H9 (cell line): ENCODE measurements around the gene DDX20. TPM values are rescaled to one million over a fixed set of nuclear protein-coding genes. Genes with fewer than 3 reads are reported as not detected.

ENCODE experiments used
- DNase-seq: peaks from one replicate; pipeline ENCODE4 v3.0.0-alpha.2; 2017
- H2AFZ ChIP-seq: one replicate; pipeline ENCODE4 v1.6.1; 2013; ENCODE audit warnings: mild to moderate bottlenecking, low read length, control low read depth, moderate library complexity
- H2AK5ac ChIP-seq: 2 replicates; pipeline ENCODE4 v1.6.1; 2013; ENCODE audit warnings: low read length, control low read depth, mixed read lengths; ENCODE audit not compliant: insufficient read length
- H2BK120ac ChIP-seq: one replicate; pipeline ENCODE4 v1.6.1; 2013; ENCODE audit warnings: low read depth, mild to moderate bottlenecking, low read length, control low read depth, inconsistent platforms; ENCODE audit not compliant: poor library complexity, severe bottlenecking
- H2BK12ac ChIP-seq: 2 replicates; pipeline ENCODE4 v1.6.1; 2013; ENCODE audit warnings: low read length, control low read depth, mixed read lengths, low read depth; ENCODE audit not compliant: insufficient read length
- H2BK15ac ChIP-seq: 2 replicates; pipeline ENCODE4 v1.6.1; 2013; ENCODE audit warnings: low read depth, low read length, control low read depth
- H2BK20ac ChIP-seq: one replicate; pipeline ENCODE4 v1.6.1; 2013; ENCODE audit warnings: low read depth, mild to moderate bottlenecking, low read length, control low read depth, inconsistent platforms; ENCODE audit not compliant: poor library complexity, severe bottlenecking
- H2BK5ac ChIP-seq: 2 replicates; pipeline ENCODE4 v1.6.1; 2013; ENCODE audit warnings: low read length, control low read depth, mixed read lengths; ENCODE audit not compliant: insufficient read length
- H3K14ac ChIP-seq: 2 replicates; pipeline ENCODE4 v1.6.1; 2013; ENCODE audit warnings: low read length, control low read depth; ENCODE audit not compliant: insufficient read depth
- H3K18ac ChIP-seq: 2 replicates; pipeline ENCODE4 v1.6.1; 2013; ENCODE audit warnings: low read depth, mild to moderate bottlenecking, mixed read lengths, low read length, control low read depth; ENCODE audit not compliant: insufficient read length
- H3K23ac ChIP-seq: 2 replicates; pipeline ENCODE4 v1.6.1; 2013; ENCODE audit warnings: low read length, control low read depth, mixed read lengths, low read depth; ENCODE audit not compliant: insufficient read length
- H3K23me2 ChIP-seq: 2 replicates; pipeline ENCODE4 v1.6.1; 2013; ENCODE audit warnings: low read depth, mild to moderate bottlenecking, mixed read lengths, low read length, control low read depth; ENCODE audit not compliant: insufficient read length, poor library complexity, severe bottlenecking
- H3K27ac ChIP-seq: 2 replicates; pipeline ENCODE4 v1.5.1; 2013; ENCODE audit warnings: low read length, control low read depth, mixed read lengths, low read depth; ENCODE audit not compliant: insufficient read length
- H3K27me3 ChIP-seq: 2 replicates; pipeline ENCODE4 v1.6.1; 2013; ENCODE audit warnings: low read length, control low read depth, inconsistent platforms; ENCODE audit not compliant: insufficient read depth
- H3K4ac ChIP-seq: 2 replicates; pipeline ENCODE4 v1.6.1; 2013; ENCODE audit warnings: low read depth, mild to moderate bottlenecking, control low read depth, inconsistent platforms, low read length, moderate library complexity
- H3K4me1 ChIP-seq: 2 replicates; pipeline ENCODE4 v1.6.1; 2013; ENCODE audit warnings: low read length, control low read depth, inconsistent platforms; ENCODE audit not compliant: insufficient read depth
- H3K4me2 ChIP-seq: 2 replicates; pipeline ENCODE4 v1.6.1; 2013; ENCODE audit warnings: low read length, control low read depth, mixed read lengths; ENCODE audit not compliant: insufficient read length, insufficient read depth
- H3K56ac ChIP-seq: 2 replicates; pipeline ENCODE4 v1.6.1; 2013; ENCODE audit warnings: low read depth, mild to moderate bottlenecking, mixed read lengths, low read length, control low read depth; ENCODE audit not compliant: insufficient read length
- H3K79me1 ChIP-seq: 2 replicates; pipeline ENCODE4 v1.6.1; 2013; ENCODE audit warnings: low read depth, mild to moderate bottlenecking, moderate library complexity, low read length, control low read depth, inconsistent platforms; ENCODE audit not compliant: insufficient read depth, poor library complexity, severe bottlenecking
- H3K79me2 ChIP-seq: 2 replicates; pipeline ENCODE4 v1.6.1; 2013; ENCODE audit warnings: low read length, control low read depth, inconsistent platforms; ENCODE audit not compliant: insufficient read depth
- H3K9ac ChIP-seq: 2 replicates; pipeline ENCODE4 v1.6.1; 2013; ENCODE audit warnings: low read length, control low read depth, mixed read lengths; ENCODE audit not compliant: insufficient read length; ENCODE audit errors: extremely low read depth
- H3K9me3 ChIP-seq: one replicate; pipeline ENCODE4 v1.6.1; 2013; ENCODE audit warnings: low read depth, low read length, inconsistent platforms; ENCODE audit not compliant: control insufficient read depth
- H3T11ph ChIP-seq: one replicate; pipeline ENCODE4 v1.6.1; 2013; ENCODE audit warnings: mild to moderate bottlenecking, low read length, control low read depth, inconsistent platforms
- H4K20me1 ChIP-seq: one replicate; pipeline ENCODE4 v1.6.1; 2013; ENCODE audit not compliant: control insufficient read depth, insufficient read length, insufficient read depth
- H4K5ac ChIP-seq: 2 replicates; pipeline ENCODE4 v1.6.1; 2013; ENCODE audit warnings: low read depth, mild to moderate bottlenecking, mixed read lengths, low read length, control low read depth; ENCODE audit not compliant: insufficient read length
- H4K8ac ChIP-seq: replicated peaks from 2 replicates; pipeline ENCODE4 v1.6.1; 2013; ENCODE audit warnings: low read length, control low read depth, mixed read lengths, low read depth; ENCODE audit not compliant: insufficient read length
- H4K91ac ChIP-seq: 2 replicates; pipeline ENCODE4 v1.6.1; 2013; ENCODE audit warnings: low read depth, mild to moderate bottlenecking, moderate library complexity, mixed read lengths, low read length, control low read depth; ENCODE audit not compliant: insufficient read length
- H3K27ac Mint-ChIP-seq, 3 experiments: 2 replicates in 2 of 3; 3 replicates in 1 of 3; pipeline ENCODE4 v1.8.0; 2020 to 2021; ENCODE audit warnings: mixed read lengths in 3 of 3, mild to moderate bottlenecking in 1 of 3, moderate library complexity in 1 of 3
- H3K27me3 Mint-ChIP-seq: 2 replicates; pipeline ENCODE4 v1.8.0; 2021; ENCODE audit warnings: low read depth, mild to moderate bottlenecking, moderate library complexity, mixed read lengths
- H3K36me3 Mint-ChIP-seq, 3 experiments: 2 replicates in 2 of 3; 3 replicates in 1 of 3; pipeline ENCODE4 v1.8.0; 2020 to 2021; ENCODE audit warnings: low read depth in 3 of 3, mixed read lengths in 3 of 3; ENCODE audit not compliant: insufficient read depth in 1 of 3
- H3K4me1 Mint-ChIP-seq, 2 experiments: 2 replicates each; pipeline ENCODE4 v1.8.0; 2020; ENCODE audit warnings: mixed read lengths in 2 of 2
- H3K4me3 Mint-ChIP-seq, 2 experiments: 2 replicates in 1 of 2; 3 replicates in 1 of 2; pipeline ENCODE4 v1.8.0; 2020 to 2021; ENCODE audit warnings: mild to moderate bottlenecking in 2 of 2, mixed read lengths in 2 of 2, moderate library complexity in 1 of 2
- H3K9me3 Mint-ChIP-seq, 2 experiments: 2 replicates in 1 of 2; 3 replicates in 1 of 2; pipeline ENCODE4 v1.8.0; 2020; ENCODE audit warnings: mild to moderate bottlenecking in 2 of 2, mixed read lengths in 2 of 2, moderate library complexity in 1 of 2
- CTCF ChIP-seq: fragments of 200-600 bp; sonication (generic); conservative IDR thresholded peaks from 3 replicates; pipeline ENCODE4 v1.8.0; 2021; ENCODE audit warnings: antibody characterized with exemption, mild to moderate bottlenecking
- WGBS: extraction: QIAGEN DNeasy Blood & Tissue Kit; methylation state at CpG from one replicate; pipeline ENCODE4 v1.1.7; 2013; ENCODE audit warnings: missing lambda C conversion rate, low lambda C conversion rate, mixed read lengths; ENCODE audit not compliant: insufficient read length; ENCODE audit errors: extremely low coverage; 5-methylcytosine and 5-hydroxymethylcytosine counted together
- total RNA-seq: library from RNA; stranded (reverse); gene quantifications from 2 replicates; pipeline ENCODE4 v1.2.1, GENCODE V29; 2021

DDX20 gene
- total RNA-seq, 1 experiment from 2014 or later, result 38.3 TPM

- H3K4me2 ChIP-seq, result no peak overlapping the region
- Mint-ChIP-seq H3K4me1 (peaks cover 12% of the 10 kb centered on the region in 2 experiments), H3K27ac (no peak overlapping the region), H3K9me3 (no peaks in the 10 kb centered on the region), H3K4me3 (no peak overlapping the region), H3K36me3 (no peaks in the 10 kb centered on the region), H3K27me3 (no peaks in the 10 kb centered on the region)
- no peak overlapping the region for H2BK120ac ChIP-seq
- H4K91ac ChIP-seq, result no peak overlapping the region
- WGBS, result no CpG with 5 or more reads among the region's 5 CpGs
- no peaks in the 10 kb centered on the region for H4K20me1 ChIP-seq
- no peak overlapping the region for H2AFZ ChIP-seq
- no peak overlapping the region for H3K56ac ChIP-seq
- no peak overlapping the region for H4K8ac ChIP-seq
- H3K14ac ChIP-seq, result no peak overlapping the region; the same call in 1 of the 2 replicates
- no peaks in the 10 kb centered on the region for H3K27me3 ChIP-seq
- no peak for DNase-seq
- H3K23me2 ChIP-seq, result no peaks in the 10 kb centered on the region
- H3K9me3 ChIP-seq, result peaks cover 3% of the 10 kb centered on the region
- no peak overlapping the region for H3K23ac ChIP-seq
- H2BK15ac ChIP-seq, result no peak overlapping the region
- H3K79me2 ChIP-seq, result no peaks in the 10 kb centered on the region; the same call in 1 of the 2 replicates
- H2BK12ac ChIP-seq, result no peak overlapping the region
- H3K9ac ChIP-seq, result no peak overlapping the region
- H2AK5ac ChIP-seq, result no peak overlapping the region
- no peak overlapping the region for H2BK20ac ChIP-seq
- H2BK5ac ChIP-seq, result no peak overlapping the region
- no peak overlapping the region for H3K4ac ChIP-seq
- no peak overlapping the region for H3K27ac ChIP-seq
- H3K4me1 ChIP-seq, result peaks cover 2% of the 10 kb centered on the region; the same call in 1 of the 2 replicates
- H4K5ac ChIP-seq, result no peak overlapping the region
- no peak for TF ChIP-seq CTCF
- H3K79me1 ChIP-seq, result no peaks in the 10 kb centered on the region
- no peak overlapping the region for H3K18ac ChIP-seq
- no peak overlapping the region for H3T11ph ChIP-seq
Observed at GRCh38 chr1:111792249-111792648, 36.5 kb downstream of the DDX20 start.
